Hematopoietic multipotent progenitor cell treated with erythropoietin and hydrocortisone succinate and interleukin-3 and kit ligand, for 15 days (in vitro differentiated cells): ENCODE results near the gene UBE2I.
"Not testable (repeated sequence)": the region's sequence is repeated elsewhere in the genome, so short reads cannot be mapped to it uniquely, and the experiment has no call there.

Experiments used
- DNase-seq: peaks from one replicate; pipeline ENCODE4 v3.0.0-alpha.2; 2015; ENCODE audit warnings: low spot score

UBE2I gene

GRCh38 chr16:1277617-1278282 lies 31.7 kb upstream of the UBE2I start:
- DNase-seq, result no peak

DNA sequence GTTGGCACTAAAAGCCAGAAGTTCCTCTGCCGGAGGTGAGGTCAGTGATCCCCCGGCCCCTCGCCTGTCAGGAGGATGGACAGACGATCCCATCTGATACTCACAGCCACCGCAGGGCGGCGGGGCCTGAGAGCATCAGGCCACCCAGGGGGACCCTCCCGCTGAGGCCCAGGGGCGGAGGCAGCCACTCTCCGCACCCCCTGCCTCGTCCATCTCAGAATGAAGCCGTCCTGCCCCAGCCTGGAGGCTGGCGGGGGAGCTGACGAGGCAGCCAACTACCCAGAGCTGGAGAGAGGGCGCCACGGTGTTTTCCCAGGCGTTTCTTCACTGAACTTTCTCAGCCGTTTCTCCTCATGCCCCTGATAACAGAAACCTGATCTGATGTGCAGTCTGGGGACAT lies 31.0 kb upstream of the UBE2I start:
- DNase-seq, result no peak

GRCh38 chr16:1279081-1279944 lies 30.1 kb upstream of the UBE2I start:
- no peak for DNase-seq

DNA sequence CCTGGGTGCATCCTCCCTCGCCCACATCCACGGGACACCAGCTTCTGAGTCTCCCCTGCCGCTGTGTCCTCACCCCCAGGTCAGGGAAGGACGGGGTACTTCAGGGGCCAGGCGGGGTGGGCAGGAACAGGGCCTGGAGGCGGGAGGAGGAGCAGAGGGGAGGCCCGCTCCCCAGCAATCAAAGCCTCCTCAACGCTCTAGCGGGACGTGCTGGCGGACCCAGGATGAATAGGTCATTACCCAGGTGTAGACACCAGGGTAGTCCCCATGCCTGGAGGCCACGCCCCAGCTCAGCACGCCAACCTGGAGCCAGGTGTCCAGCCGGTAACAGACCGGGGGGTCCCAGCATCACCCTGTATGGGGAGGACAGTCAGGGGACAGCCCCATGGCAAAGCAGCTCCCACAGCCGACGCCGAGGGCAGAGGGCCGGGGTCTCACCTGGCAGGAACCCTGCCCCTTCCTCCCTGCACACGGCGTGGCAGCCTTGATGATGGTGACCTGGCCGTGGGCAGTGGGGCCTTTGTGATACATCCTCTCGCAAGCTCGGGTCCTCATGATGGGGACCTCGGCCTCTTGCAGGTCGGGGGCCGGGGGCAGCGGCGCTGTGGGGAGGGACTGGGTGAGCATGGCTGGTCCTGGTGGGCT lies 29.4 kb upstream of the UBE2I start:
- DNase-seq, result no peak

GRCh38 chr16:1280783-1281182 lies 28.7 kb upstream of the UBE2I start:
- no peak for DNase-seq

DNA sequence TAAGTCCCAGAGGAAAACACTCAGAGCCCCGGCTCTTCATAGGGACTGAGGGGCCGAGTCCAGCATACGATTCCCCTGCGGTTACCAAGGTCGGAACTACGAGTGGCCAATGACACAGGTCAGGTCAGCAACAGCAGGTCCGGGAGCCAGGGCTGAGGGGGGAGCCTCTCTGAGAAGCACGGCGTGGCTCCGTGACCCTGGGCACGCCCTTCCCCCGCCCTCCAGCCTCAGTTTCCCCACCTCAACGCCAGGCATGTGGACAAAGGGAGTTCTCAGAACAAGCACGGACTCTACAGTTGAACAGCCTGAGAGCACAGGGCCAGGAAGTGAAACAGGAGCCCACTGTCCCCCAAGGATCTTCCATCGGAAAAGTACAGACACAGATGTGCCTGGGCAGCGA lies 27.9 kb upstream of the UBE2I start:
- no peak for DNase-seq

GRCh38 chr16:1282324-1282973 lies 27.0 kb upstream of the UBE2I start:
- DNase-seq, result no peak

DNA sequence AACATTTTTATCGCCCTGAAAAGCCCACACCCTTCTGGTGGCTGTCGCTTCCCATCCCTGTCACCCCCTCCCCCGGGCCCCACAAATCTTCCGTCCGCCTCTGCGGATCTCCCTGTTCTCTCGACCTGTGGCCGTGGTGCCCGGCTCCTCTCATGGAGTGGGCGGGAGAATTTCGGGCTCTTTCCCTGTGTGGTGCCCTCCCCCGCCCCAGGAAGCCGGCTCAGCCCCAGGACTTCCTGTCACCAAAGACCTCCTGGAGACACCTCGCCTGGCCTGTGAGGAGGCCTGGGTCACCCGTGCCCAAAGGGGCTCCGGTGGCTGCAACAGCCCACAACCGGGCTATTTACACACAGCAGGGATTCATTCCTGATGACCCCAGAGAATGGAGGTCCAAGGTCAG lies 26.1 kb upstream of the UBE2I start:
- DNase-seq, result no peak

DNA sequence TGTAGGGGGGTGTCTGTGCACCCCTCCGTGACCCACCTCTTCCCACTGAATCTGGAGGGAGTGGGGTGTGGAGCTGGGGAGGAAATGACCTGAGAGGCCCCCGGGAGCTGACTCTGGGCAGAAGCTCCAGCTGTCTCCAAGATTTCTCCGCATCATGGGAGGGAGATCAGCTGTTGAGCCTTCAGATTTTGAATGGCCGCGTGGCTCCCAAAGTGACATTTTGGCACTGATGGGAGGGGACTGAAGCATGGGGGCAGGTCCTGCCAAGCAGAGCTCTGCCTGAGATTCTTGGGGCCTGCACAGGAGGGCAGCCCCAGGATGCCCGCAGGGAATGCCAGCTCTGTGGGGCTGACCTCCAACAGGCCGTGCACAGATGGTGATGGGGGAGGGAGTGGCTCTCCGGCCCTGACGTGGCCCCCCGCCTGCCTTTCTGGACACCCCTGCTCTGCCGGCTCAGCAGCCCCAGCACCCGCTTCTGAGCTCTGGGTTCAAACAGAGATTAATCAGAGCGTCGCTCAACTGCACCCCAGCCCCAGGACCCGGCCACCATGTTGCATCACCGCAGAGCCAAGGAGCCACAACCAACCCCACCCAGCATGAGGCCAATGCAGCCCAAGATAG lies 25.3 kb upstream of the UBE2I start:
- no peak for DNase-seq

DNA sequence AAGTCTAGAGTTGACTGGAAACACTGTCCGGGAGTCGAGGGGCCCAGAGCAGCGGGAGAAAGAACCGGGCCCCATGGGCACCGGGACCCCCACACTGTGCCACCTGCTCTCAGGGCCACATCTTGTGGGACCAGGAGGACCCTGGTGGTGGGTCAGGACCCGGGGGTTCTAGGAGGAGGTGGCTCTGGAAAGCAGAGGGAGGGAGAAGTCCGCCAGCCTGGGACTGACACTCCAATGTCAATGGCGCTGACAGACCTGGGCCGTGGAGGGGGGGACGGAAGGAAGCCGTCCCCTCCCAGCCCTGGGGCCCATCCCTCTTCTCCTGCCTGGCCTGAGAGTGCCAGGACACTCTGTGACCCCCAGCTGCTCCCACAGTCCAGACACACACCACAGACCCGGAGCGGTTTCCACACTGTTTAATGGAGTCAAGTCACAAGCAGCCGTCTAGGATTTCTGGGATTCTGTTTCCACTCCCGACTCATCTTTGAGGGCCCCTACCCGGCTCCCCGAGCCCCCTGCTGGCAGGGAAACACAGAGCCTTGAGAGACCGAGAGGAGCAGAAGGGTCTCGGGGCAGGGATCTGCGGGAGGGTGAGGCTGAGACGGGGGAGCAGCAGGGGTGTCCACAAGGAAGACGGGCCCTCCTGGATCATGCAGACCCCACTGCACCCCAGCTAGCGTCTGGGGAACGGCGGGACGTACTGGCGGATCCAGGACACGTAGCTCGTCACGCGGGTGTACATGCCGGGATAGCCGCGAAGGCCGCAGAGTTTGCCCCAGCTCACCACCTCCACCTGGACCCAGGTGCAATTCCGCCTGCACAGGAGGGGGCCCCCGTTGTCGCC lies 23.5 kb upstream of the UBE2I start:
- DNase-seq, result no peak

- DNase-seq, result no peak
Observed at GRCh38 chr16:1286513-1287094, 22.8 kb upstream of the UBE2I start.

DNA sequence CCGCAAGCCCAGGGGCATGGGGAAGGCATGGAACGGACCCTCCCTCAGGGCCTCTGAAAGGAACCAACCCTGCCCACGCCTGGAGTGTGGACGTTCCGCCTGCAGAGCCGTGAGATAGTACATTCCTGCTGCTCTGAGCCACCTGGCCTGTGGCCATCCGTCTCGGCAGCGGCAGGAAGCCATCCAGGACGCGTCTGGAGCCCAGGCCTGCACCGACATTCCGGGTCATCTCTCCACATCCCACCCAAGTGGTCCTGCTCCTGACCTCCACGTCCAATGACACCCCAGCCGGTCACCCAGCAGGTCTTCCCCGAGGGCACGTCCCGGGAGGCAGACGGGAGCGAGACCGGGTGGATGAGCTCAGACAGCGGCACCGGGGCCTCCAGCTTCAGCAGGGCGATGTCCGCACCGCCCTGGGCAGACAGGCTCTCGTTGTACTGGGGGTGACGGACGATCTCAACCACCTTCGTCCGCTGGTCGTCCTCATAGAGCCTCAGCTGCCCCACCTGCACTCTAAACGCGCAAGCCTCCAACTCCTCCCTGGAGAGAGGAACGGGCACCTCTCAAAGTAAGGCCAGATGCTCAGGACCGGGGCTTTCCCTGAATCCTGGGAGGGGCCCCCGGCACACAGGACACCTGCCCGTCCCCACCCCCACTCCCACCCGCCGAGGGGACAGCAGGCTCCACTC lies 21.3 kb upstream of the UBE2I start:
- DNase-seq, result no peak

DNA sequence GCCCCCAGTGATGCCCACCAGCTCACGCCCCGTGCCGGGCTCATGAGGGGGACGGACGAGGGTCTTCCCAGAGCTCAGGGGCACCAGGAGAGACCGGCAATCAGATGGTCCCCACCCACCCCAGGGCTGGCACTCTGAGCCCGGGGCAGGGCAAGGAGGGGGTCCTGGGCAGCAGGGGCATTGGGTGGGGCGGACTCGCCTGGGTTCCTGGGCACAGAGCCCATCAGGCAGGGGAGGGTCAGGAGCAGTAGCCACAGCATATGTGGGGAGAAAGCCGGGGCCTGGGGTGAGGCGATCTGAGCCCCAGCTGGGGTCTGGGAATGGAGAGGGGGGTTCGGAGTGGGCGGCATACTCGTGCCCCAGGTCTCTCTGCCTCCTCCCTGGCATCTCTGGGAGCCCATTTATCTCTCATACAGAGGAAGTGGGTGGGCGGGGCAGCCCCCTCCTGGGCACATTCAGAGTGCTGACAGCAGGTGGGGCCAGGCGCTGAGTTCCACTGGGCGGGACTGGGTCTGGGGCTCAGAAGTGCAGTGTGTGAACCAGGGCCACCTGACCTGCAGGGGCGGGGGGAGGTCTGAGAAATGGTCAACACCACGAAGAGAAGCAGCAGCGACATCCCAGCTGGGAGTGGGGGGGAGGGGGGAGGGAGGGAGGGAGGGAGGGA lies 20.5 kb upstream of the UBE2I start:
- no peak for DNase-seq

- DNase-seq, result no peak
Observed at GRCh38 chr16:1289477-1289866, 20.0 kb upstream of the UBE2I start.

DNA sequence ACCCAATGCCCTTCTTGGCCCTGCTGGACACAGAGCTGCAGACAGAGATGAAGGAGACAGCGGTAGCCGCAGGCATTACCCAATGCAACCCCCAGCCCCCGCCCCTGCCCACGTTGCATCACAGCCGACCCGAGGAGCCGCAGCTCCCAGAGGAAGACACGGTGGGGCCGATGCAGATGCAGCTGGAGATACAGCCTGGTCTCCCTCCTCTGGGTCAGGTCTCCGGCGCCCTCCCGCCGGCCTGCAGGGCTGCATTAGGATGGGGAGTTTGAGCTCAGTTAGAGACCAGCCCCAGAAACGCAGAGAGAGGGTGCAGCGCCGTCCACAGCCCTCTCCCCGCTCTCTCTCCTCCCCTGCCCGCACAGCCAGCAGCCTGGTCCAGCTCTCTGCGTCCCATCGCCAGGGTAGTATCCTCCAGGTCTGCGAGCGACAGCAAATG lies 19.4 kb upstream of the UBE2I start:
- no peak for DNase-seq

GRCh38 chr16:1290860-1291575 lies 18.4 kb upstream of the UBE2I start:
- DNase-seq, result no peak

GRCh38 chr16:1291576-1291974 lies 17.9 kb upstream of the UBE2I start:
- no peak for DNase-seq

GRCh38 chr16:1292208-1292607 lies 17.2 kb upstream of the UBE2I start:
- not testable (repeated sequence) for DNase-seq

- DNase-seq, result not testable (repeated sequence)
Observed at GRCh38 chr16:1292808-1293207, 16.6 kb upstream of the UBE2I start.
